Measurements from ENCODE around the gene CREG1. TPM values are rescaled to one million over a fixed set of nuclear protein-coding genes. Genes with fewer than 3 reads are reported as not detected.

CREG1 gene
- total RNA-seq, 1 experiment from 2014 or later: 21.7 TPM

- ChIA-PET CTCF (interaction anchor here (0.6 kb wide), 1 partner anchor 632 kb away, joined by 5 read pairs; no protein-coding TSS in a partner anchor), POLR2A (no interaction called here)
- DNase-seq (ENCODE audit: low spot score) (no peak), ATAC-seq (no peak)
- peaks cover 4% of the 10 kb centered on the region; the same call in 1 of the 2 replicates for H3K36me3 Mint-ChIP-seq
- TF ChIP-seq IRF2 (CRISPR knock-in tag; IDR thresholded peaks at IDR 0.05; ENCODE audit: borderline replicate concordance, low read depth) (no peak), ZNF219 (CRISPR knock-in tag; IDR thresholded peaks at IDR 0.05; ENCODE audit: borderline replicate concordance) (no peak), OVOL2 (CRISPR knock-in tag; IDR thresholded peaks at IDR 0.05; ENCODE audit: borderline replicate concordance) (no peak), NFATC4 (CRISPR knock-in tag; IDR thresholded peaks at IDR 0.05) (no peak), CREB1 (CRISPR knock-in tag; IDR thresholded peaks at IDR 0.05) (no peak), ZNF138 (CRISPR knock-in tag; conservative IDR thresholded peaks at IDR 0.05) (no peak), FOXJ3 (CRISPR knock-in tag; IDR thresholded peaks at IDR 0.05; ENCODE audit: borderline replicate concordance) (no peak), ZNF425 (CRISPR knock-in tag; conservative IDR thresholded peaks at IDR 0.05) (no peak)
- TF ChIP-seq, protein P1, sequence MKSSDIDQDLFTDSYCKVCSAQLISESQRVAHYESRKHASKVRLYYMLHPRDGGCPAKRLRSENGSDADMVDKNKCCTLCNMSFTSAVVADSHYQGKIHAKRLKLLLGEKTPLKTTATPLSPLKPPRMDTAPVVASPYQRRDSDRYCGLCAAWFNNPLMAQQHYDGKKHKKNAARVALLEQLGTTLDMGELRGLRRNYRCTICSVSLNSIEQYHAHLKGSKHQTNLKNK (CRISPR knock-in tag; IDR thresholded peaks at IDR 0.05): no peak
- TF ChIP-seq, protein P2, sequence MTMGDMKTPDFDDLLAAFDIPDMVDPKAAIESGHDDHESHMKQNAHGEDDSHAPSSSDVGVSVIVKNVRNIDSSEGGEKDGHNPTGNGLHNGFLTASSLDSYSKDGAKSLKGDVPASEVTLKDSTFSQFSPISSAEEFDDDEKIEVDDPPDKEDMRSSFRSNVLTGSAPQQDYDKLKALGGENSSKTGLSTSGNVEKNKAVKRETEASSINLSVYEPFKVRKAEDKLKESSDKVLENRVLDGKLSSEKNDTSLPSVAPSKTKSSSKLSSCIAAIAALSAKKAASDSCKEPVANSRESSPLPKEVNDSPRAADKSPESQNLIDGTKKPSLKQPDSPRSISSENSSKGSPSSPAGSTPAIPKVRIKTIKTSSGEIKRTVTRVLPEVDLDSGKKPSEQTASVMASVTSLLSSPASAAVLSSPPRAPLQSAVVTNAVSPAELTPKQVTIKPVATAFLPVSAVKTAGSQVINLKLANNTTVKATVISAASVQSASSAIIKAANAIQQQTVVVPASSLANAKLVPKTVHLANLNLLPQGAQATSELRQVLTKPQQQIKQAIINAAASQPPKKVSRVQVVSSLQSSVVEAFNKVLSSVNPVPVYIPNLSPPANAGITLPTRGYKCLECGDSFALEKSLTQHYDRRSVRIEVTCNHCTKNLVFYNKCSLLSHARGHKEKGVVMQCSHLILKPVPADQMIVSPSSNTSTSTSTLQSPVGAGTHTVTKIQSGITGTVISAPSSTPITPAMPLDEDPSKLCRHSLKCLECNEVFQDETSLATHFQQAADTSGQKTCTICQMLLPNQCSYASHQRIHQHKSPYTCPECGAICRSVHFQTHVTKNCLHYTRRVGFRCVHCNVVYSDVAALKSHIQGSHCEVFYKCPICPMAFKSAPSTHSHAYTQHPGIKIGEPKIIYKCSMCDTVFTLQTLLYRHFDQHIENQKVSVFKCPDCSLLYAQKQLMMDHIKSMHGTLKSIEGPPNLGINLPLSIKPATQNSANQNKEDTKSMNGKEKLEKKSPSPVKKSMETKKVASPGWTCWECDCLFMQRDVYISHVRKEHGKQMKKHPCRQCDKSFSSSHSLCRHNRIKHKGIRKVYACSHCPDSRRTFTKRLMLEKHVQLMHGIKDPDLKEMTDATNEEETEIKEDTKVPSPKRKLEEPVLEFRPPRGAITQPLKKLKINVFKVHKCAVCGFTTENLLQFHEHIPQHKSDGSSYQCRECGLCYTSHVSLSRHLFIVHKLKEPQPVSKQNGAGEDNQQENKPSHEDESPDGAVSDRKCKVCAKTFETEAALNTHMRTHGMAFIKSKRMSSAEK (CRISPR knock-in tag; IDR thresholded peaks at IDR 0.05; ENCODE audit: borderline replicate concordance): no peak
- TF ChIP-seq, protein P3, sequence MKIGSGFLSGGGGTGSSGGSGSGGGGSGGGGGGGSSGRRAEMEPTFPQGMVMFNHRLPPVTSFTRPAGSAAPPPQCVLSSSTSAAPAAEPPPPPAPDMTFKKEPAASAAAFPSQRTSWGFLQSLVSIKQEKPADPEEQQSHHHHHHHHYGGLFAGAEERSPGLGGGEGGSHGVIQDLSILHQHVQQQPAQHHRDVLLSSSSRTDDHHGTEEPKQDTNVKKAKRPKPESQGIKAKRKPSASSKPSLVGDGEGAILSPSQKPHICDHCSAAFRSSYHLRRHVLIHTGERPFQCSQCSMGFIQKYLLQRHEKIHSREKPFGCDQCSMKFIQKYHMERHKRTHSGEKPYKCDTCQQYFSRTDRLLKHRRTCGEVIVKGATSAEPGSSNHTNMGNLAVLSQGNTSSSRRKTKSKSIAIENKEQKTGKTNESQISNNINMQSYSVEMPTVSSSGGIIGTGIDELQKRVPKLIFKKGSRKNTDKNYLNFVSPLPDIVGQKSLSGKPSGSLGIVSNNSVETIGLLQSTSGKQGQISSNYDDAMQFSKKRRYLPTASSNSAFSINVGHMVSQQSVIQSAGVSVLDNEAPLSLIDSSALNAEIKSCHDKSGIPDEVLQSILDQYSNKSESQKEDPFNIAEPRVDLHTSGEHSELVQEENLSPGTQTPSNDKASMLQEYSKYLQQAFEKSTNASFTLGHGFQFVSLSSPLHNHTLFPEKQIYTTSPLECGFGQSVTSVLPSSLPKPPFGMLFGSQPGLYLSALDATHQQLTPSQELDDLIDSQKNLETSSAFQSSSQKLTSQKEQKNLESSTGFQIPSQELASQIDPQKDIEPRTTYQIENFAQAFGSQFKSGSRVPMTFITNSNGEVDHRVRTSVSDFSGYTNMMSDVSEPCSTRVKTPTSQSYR (CRISPR knock-in tag; IDR thresholded peaks at IDR 0.05): no peak
- H3K4me1 Mint-ChIP-seq: no peaks in the 10 kb centered on the region
- H3K9me3 Mint-ChIP-seq: peaks cover 31% of the 10 kb centered on the region
- H3K27me3 Mint-ChIP-seq (ENCODE audit: low read depth): no peaks in the 10 kb centered on the region
- H3K4me3 Mint-ChIP-seq: no peak overlapping the region
- no peak overlapping the region for H3K27ac Mint-ChIP-seq
Observed at GRCh38 chr1:167593860-167594259, 40.3 kb upstream of the CREG1 start.

- ATAC-seq (no peak), DNase-seq (ENCODE audit: low spot score) (no peak)
- ChIA-PET CTCF (no interaction called here), POLR2A (interaction anchor here (0.6 kb wide), 1 partner anchor 124 kb away, joined by 7 read pairs; no protein-coding TSS in a partner anchor)
- Mint-ChIP-seq H3K27ac (no peak overlapping the region), H3K9me3 (peaks cover 30% of the 10 kb centered on the region), H3K4me1 (no peaks in the 10 kb centered on the region), H3K27me3 (ENCODE audit: low read depth) (no peaks in the 10 kb centered on the region), H3K36me3 (peaks cover 4% of the 10 kb centered on the region; the same call in 1 of the 2 replicates), H3K4me3 (no peak overlapping the region)
- TF ChIP-seq ZNF121 (CRISPR knock-in tag; IDR thresholded peaks at IDR 0.05) (no peak), NFE2L1 (CRISPR knock-in tag; IDR thresholded peaks at IDR 0.05) (no peak), GTF2I (CRISPR knock-in tag; conservative IDR thresholded peaks at IDR 0.05) (no peak), MXD4 (CRISPR knock-in tag; IDR thresholded peaks at IDR 0.05; ENCODE audit: borderline replicate concordance) (no peak), PRRX2 (CRISPR knock-in tag; IDR thresholded peaks at IDR 0.05) (no peak), ZNF396 (CRISPR knock-in tag; IDR thresholded peaks at IDR 0.05; ENCODE audit: borderline replicate concordance) (no peak), IRF1 (CRISPR knock-in tag; IDR thresholded peaks at IDR 0.05) (no peak), CREM (CRISPR knock-in tag; IDR thresholded peaks at IDR 0.05) (no peak)
- TF ChIP-seq, protein P4, sequence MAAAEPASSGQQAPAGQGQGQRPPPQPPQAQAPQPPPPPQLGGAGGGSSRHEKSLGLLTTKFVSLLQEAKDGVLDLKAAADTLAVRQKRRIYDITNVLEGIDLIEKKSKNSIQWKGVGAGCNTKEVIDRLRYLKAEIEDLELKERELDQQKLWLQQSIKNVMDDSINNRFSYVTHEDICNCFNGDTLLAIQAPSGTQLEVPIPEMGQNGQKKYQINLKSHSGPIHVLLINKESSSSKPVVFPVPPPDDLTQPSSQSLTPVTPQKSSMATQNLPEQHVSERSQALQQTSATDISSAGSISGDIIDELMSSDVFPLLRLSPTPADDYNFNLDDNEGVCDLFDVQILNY (CRISPR knock-in tag; IDR thresholded peaks at IDR 0.05): no peak
- TF ChIP-seq, protein P5, sequence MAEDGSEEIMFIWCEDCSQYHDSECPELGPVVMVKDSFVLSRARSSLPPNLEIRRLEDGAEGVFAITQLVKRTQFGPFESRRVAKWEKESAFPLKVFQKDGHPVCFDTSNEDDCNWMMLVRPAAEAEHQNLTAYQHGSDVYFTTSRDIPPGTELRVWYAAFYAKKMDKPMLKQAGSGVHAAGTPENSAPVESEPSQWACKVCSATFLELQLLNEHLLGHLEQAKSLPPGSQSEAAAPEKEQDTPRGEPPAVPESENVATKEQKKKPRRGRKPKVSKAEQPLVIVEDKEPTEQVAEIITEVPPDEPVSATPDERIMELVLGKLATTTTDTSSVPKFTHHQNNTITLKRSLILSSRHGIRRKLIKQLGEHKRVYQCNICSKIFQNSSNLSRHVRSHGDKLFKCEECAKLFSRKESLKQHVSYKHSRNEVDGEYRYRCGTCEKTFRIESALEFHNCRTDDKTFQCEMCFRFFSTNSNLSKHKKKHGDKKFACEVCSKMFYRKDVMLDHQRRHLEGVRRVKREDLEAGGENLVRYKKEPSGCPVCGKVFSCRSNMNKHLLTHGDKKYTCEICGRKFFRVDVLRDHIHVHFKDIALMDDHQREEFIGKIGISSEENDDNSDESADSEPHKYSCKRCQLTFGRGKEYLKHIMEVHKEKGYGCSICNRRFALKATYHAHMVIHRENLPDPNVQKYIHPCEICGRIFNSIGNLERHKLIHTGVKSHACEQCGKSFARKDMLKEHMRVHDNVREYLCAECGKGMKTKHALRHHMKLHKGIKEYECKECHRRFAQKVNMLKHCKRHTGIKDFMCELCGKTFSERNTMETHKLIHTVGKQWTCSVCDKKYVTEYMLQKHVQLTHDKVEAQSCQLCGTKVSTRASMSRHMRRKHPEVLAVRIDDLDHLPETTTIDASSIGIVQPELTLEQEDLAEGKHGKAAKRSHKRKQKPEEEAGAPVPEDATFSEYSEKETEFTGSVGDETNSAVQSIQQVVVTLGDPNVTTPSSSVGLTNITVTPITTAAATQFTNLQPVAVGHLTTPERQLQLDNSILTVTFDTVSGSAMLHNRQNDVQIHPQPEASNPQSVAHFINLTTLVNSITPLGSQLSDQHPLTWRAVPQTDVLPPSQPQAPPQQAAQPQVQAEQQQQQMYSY (CRISPR knock-in tag; IDR thresholded peaks at IDR 0.05): no peak
Observed at GRCh38 chr1:167592475-167592874, 38.9 kb upstream of the CREG1 start.
